HepG2 (cell line): ENCODE results near the gene VWA1. TPM values are rescaled to one million over a fixed set of nuclear protein-coding genes. Genes with fewer than 3 reads are reported as not detected.

Experiments
- DNMT3B ChIP-seq: conservative IDR thresholded peaks from 2 replicates; pipeline ENCODE4 v1.6.1; 2016; ENCODE audit warnings: missing biosample characterization, control low read depth
- HBP1 ChIP-seq: IDR thresholded peaks from 2 replicates; pipeline ENCODE4 v1.6.1; 2016; ENCODE audit warnings: low read depth, control low read depth
- HHEX ChIP-seq: IDR thresholded peaks from 2 replicates; pipeline ENCODE4 v1.6.1; 2016; ENCODE audit warnings: control low read depth
- IKZF1 ChIP-seq: fragments of 450-650 bp; IDR thresholded peaks from 2 replicates; pipeline ENCODE4 v1.7.1; 2016
- KLF12 ChIP-seq: sonication (generic); formaldehyde crosslinking; IDR thresholded peaks from 2 replicates; pipeline ENCODE4 v1.4.0; 2020; ENCODE audit warnings: missing genetic modification reagents, borderline replicate concordance
- NR3C1 ChIP-seq: sonication (generic); formaldehyde crosslinking; IDR thresholded peaks from 2 replicates; pipeline ENCODE4 v1.4.0; 2020; ENCODE audit warnings: missing genetic modification reagents
- PHF20 ChIP-seq: sonication (generic); formaldehyde crosslinking; IDR thresholded peaks from 2 replicates; pipeline ENCODE4 v1.5.0; 2020; ENCODE audit warnings: mild to moderate bottlenecking, missing genetic modification reagents
- TBX3 ChIP-seq: fragments of 450-650 bp; IDR thresholded peaks from 2 replicates; pipeline ENCODE4 v1.6.1; 2017; ENCODE audit warnings: antibody characterized with exemption, mild to moderate bottlenecking, inconsistent platforms, borderline replicate concordance
- ZNF280D ChIP-seq: sonication (generic); formaldehyde crosslinking; IDR thresholded peaks from 2 replicates; pipeline ENCODE4 v1.5.1; 2020; ENCODE audit warnings: mild to moderate bottlenecking, missing genetic modification reagents
- ZNF350 ChIP-seq: sonication (generic); formaldehyde crosslinking; IDR thresholded peaks from 2 replicates; pipeline ENCODE4 v1.4.0; 2020; ENCODE audit warnings: mild to moderate bottlenecking, low read depth, missing genetic modification reagents, borderline replicate concordance
- ZNF468 ChIP-seq: sonication (generic); formaldehyde crosslinking; IDR thresholded peaks from 2 replicates; pipeline ENCODE4 v1.8.0; 2022; ENCODE audit warnings: mild to moderate bottlenecking, moderate library complexity, missing genetic modification reagents
- ZNF777 ChIP-seq: sonication (generic); formaldehyde crosslinking; IDR thresholded peaks from 2 replicates; pipeline ENCODE4 v1.4.0; 2020; ENCODE audit warnings: missing genetic modification reagents
- polyA plus RNA-seq, 8 experiments: library from polyadenylated mRNA; depleted of rRNA in 3 of 8; stranded (reverse) in 7 of 8; unstranded in 1 of 8; fragments of >200 nt; fragmentation: Illumina TruSeq in 4 of 8; extraction: Trizol in 4 of 8; gene quantifications; 2 replicates each; pipeline versions ENCODE4 v1.2.1 to v1.2.3, GENCODE V29; 2011 to 2016; ENCODE audit warnings: low read depth in 4 of 8, missing spikeins in 1 of 8, mixed read lengths in 1 of 8; ENCODE audit not compliant: insufficient read depth in 1 of 8
- total RNA-seq, 5 experiments: library from RNA; depleted of rRNA; stranded (reverse); fragments of >200 nt; fragmentation: Illumina TruSeq; extraction: Trizol; gene quantifications; 2 replicates each; pipeline ENCODE4 v1.2.3, GENCODE V29; 2016; ENCODE audit warnings: low read depth in 1 of 5
- TF ChIP-seq, protein P1 (sequence below): sonication (generic); formaldehyde crosslinking; IDR thresholded peaks from one replicate; pipeline ENCODE4 v1.5.1; 2020; ENCODE audit warnings: mild to moderate bottlenecking, missing genetic modification reagents; ENCODE audit errors: not compliant biosample characterization
- TF ChIP-seq, protein P2 (sequence below): sonication (generic); formaldehyde crosslinking; IDR thresholded peaks from 2 replicates; pipeline ENCODE4 v1.4.0; 2020; ENCODE audit warnings: mild to moderate bottlenecking, low read depth, missing genetic modification reagents

VWA1 gene
- total and polyA plus RNA-seq, 2 of the 13 experiments (the other 11 are each of a cell fraction or from before 2014, with no cell fraction given) = 40.9 to 57.5 TPM

GRCh38 chr1:1399187-1399871, 36.2 kb upstream of the VWA1 start, which contains the start of gene CCNL2 (continued):
- no peak; the same call in 1 of the 2 replicates for TF ChIP-seq ZNF280D (CRISPR knock-in tag)
- TF ChIP-seq ZNF777 = 0 out of 2 replicates have a peak, but pooled peaks have one; percentile 27
- peak; percentile 28; the same call in 1 of the 2 replicates for TF ChIP-seq TBX3
- TF ChIP-seq ZNF468 (CRISPR knock-in tag) = no peak
- no peak for TF ChIP-seq HHEX (CRISPR knock-in tag)
- TF ChIP-seq, protein P1, sequence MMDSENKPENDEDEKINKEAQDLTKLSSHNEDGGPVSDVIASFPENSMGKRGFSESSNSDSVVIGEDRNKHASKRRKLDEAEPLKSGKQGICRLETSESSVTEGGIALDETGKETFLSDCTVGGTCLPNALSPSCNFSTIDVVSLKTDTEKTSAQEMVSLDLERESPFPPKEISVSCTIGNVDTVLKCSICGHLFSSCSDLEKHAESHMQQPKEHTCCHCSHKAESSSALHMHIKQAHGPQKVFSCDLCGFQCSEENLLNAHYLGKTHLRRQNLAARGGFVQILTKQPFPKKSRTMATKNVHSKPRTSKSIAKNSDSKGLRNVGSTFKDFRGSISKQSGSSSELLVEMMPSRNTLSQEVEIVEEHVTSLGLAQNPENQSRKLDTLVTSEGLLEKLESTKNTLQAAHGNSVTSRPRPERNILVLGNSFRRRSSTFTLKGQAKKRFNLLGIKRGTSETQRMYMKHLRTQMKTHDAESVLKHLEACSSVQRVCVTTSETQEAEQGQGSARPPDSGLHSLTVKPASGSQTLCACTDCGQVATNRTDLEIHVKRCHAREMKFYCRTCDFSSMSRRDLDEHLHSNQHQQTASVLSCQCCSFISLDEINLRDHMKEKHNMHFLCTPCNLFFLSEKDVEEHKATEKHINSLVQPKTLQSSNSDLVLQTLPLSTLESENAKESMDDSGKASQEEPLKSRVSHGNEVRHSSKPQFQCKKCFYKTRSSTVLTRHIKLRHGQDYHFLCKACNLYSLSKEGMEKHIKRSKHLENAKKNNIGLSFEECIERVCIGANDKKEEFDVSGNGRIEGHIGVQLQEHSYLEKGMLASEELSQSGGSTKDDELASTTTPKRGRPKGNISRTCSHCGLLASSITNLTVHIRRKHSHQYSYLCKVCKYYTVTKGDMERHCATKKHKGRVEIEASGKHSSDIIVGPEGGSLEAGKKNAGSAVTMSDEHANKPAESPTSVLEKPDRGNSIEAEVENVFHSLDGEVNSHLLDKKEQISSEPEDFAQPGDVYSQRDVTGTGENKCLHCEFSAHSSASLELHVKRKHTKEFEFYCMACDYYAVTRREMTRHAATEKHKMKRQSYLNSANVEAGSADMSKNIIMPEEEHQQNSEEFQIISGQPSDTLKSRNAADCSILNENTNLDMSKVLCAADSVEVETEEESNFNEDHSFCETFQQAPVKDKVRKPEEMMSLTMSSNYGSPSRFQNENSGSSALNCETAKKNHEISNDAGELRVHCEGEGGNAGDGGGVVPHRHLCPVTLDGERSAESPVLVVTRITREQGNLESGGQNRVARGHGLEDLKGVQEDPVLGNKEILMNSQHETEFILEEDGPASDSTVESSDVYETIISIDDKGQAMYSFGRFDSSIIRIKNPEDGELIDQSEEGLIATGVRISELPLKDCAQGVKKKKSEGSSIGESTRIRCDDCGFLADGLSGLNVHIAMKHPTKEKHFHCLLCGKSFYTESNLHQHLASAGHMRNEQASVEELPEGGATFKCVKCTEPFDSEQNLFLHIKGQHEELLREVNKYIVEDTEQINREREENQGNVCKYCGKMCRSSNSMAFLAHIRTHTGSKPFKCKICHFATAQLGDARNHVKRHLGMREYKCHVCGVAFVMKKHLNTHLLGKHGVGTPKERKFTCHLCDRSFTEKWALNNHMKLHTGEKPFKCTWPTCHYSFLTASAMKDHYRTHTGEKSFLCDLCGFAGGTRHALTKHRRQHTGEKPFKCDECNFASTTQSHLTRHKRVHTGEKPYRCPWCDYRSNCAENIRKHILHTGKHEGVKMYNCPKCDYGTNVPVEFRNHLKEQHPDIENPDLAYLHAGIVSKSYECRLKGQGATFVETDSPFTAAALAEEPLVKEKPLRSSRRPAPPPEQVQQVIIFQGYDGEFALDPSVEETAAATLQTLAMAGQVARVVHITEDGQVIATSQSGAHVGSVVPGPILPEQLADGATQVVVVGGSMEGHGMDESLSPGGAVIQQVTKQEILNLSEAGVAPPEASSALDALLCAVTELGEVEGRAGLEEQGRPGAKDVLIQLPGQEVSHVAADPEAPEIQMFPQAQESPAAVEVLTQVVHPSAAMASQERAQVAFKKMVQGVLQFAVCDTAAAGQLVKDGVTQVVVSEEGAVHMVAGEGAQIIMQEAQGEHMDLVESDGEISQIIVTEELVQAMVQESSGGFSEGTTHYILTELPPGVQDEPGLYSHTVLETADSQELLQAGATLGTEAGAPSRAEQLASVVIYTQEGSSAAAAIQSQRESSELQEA = no peak
- peak; percentile 89 for TF ChIP-seq PHF20 (CRISPR knock-in tag)
- no peak for TF ChIP-seq DNMT3B
- TF ChIP-seq, protein P2, sequence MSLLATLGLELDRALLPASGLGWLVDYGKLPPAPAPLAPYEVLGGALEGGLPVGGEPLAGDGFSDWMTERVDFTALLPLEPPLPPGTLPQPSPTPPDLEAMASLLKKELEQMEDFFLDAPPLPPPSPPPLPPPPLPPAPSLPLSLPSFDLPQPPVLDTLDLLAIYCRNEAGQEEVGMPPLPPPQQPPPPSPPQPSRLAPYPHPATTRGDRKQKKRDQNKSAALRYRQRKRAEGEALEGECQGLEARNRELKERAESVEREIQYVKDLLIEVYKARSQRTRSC = no peak; the same call in 1 of the 2 replicates
- peak; percentile 91 for TF ChIP-seq KLF12 (CRISPR knock-in tag)
- TF ChIP-seq NR3C1 = no peak
- 0 out of 2 replicates have a peak, but pooled peaks have one; percentile 25 for TF ChIP-seq HBP1 (CRISPR knock-in tag)
- no peak for TF ChIP-seq IKZF1
- TF ChIP-seq ZNF350 (CRISPR knock-in tag) = peak; percentile 29; the same call in 1 of the 2 replicates
